ENCODE measurements around the gene KIF26A. TPM values are rescaled to one million over a fixed set of nuclear protein-coding genes. Genes with fewer than 3 reads are reported as not detected.
"Not testable (repeated sequence)": the region's sequence is repeated elsewhere in the genome, so short reads cannot be mapped to it uniquely, and the experiment has no call there.

KIF26A gene
- total RNA-seq, 4 donors from 2014 or later, result 0.74 to 7.3 (median 2.4) TPM

DNA sequence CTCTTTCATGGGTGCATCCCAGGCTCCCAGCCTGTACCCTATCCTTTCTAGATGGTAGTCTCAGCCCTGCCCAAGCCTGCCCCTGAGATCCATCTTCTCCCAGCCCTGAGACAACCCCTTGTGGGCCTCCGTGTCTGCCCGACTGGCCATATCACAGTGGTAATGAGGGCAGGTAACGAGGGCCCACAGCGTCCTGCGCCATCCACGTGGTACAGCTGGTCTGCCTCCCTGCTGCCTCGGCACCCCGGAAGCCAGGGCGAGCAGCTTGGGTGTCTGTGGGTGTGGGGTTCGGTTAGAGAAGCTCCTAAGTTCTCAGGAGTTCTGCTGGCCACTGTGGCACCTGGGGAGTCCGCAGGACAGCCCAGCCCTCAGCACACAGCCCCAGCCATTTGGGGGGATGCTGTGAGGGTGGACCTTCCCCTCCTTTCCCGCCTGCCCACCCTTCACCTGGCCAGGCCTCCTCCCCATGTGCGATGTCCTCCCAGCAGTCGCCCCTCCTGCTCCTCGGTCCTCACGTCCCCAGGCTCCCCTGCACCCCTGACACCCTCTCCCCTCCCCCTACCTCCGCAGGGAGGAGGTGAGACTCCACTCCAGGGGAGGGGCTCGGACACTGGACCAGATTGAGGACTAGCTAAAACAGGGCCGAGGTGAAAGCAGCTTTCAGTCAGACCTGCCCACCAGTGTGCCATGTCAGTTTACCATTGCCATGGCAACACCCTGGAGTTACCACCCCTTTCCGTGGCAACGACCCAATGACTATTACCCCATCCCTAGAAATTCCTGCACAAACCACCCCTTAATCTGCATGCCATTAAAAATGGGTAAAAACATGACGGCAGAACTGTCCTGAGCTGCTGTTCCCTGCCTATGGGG, 69.0 kb downstream of the KIF26A start:
- ATAC-seq (ENCODE audit: low FRiP score) (no peak), DNase-seq (ENCODE audit: low spot score) (no peak)
- TF ChIP-seq, protein P1, sequence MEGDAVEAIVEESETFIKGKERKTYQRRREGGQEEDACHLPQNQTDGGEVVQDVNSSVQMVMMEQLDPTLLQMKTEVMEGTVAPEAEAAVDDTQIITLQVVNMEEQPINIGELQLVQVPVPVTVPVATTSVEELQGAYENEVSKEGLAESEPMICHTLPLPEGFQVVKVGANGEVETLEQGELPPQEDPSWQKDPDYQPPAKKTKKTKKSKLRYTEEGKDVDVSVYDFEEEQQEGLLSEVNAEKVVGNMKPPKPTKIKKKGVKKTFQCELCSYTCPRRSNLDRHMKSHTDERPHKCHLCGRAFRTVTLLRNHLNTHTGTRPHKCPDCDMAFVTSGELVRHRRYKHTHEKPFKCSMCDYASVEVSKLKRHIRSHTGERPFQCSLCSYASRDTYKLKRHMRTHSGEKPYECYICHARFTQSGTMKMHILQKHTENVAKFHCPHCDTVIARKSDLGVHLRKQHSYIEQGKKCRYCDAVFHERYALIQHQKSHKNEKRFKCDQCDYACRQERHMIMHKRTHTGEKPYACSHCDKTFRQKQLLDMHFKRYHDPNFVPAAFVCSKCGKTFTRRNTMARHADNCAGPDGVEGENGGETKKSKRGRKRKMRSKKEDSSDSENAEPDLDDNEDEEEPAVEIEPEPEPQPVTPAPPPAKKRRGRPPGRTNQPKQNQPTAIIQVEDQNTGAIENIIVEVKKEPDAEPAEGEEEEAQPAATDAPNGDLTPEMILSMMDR (IDR thresholded peaks at IDR 0.05), result no peak

- DNase-seq (ENCODE audit: low spot score); ATAC-seq (ENCODE audit: low FRiP score): not testable (repeated sequence)
These were observed 69.6 kb downstream of the KIF26A start for GRCh38 chr14:104208015-104208295.

DNA sequence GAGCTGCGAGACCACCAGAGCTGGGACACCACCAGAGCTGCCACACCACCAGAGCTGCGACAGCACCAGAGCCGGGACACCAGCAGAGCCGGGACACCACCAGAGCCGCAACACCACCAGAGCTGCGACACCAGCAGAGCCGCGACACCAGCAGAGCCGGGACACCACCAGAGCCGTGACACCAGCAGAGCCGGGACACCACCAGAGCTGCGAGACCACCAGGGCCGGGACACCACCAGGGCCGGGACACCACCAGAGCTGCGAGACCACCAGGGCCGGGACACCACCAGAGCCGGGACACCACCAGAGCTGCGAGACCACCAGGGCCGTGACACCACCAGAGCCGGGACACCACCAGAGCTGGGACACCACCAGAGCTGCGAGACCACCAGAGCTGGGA, 69.9 kb downstream of the KIF26A start:
- ATAC-seq (ENCODE audit: low FRiP score); DNase-seq (ENCODE audit: low spot score): not testable (repeated sequence)

DNA sequence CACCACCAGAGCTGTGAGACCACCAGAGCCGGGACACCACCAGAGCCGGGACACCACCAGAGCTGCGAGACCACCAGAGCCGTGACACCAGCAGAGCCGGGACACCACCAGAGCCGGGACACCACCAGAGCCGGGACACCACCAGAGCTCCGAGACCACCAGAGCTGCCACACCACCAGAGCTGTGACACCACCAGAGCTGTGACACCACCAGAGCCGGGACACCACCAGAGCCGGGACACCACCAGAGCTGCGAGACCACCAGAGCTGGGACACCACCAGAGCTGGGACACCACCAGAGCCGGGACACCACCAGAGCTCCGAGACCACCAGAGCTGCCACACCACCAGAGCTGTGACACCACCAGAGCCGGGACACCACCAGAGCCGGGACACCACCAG, 70.7 kb downstream of the KIF26A start:
- ATAC-seq (ENCODE audit: low FRiP score); DNase-seq (ENCODE audit: low spot score): not testable (repeated sequence)

DNA sequence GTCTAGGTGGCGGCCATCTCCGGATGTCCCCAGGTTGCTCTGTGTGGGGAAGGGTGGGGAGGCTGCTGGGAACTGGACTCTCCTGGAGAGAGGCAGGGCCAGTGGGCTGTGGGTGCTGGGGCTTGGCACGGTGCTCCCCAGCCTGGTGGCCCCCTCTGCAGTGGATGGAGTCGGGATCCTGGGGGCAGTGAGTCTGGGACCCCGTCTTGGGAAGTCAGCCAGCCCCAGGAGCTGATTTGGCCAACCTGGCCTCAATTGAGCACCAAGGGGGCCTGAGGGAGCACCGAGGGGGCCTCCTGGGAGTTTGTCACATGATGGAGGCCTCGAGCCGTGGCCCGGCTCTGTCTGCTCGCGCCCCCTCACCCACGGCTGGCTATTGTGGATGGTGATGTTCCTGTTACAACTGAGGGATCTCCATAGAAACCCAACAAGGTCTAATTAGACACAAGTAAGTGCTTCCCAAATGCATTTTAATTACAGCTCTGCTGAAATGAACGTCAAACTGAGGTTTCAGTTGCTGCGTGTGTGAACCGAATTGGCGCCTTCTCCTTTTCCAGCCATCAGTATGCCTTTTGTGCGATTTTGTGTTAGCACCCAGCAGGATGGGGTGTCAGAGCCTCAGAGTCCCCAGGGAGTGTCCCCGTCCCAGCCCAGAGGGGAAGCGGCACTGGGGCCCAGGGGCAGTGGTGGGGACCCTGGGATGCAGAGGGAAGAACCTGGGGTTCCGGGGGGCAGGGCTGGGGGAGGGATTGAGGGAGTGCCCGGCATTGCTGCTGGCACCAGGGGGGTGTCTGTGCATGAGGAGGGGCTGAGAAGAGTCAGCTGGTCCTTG, 71.8 kb downstream of the KIF26A start:
- TF ChIP-seq, protein P1 (IDR thresholded peaks at IDR 0.05), result no peak
- DNase-seq (ENCODE audit: low spot score) (no peak), ATAC-seq (ENCODE audit: low FRiP score) (no peak)

GRCh38 chr14:104210817-104211195, 72.4 kb downstream of the KIF26A start:
- ATAC-seq (ENCODE audit: low FRiP score), result no peak
- TF ChIP-seq, protein P1 (IDR thresholded peaks at IDR 0.05), result no peak
- DNase-seq (ENCODE audit: low spot score), result no peak

- no peak for ATAC-seq (ENCODE audit: low FRiP score)
- DNase-seq (ENCODE audit: low spot score), result no peak
- TF ChIP-seq, protein P1 (IDR thresholded peaks at IDR 0.05), result no peak
These were observed 72.8 kb downstream of the KIF26A start for GRCh38 chr14:104211215-104211614.

DNA sequence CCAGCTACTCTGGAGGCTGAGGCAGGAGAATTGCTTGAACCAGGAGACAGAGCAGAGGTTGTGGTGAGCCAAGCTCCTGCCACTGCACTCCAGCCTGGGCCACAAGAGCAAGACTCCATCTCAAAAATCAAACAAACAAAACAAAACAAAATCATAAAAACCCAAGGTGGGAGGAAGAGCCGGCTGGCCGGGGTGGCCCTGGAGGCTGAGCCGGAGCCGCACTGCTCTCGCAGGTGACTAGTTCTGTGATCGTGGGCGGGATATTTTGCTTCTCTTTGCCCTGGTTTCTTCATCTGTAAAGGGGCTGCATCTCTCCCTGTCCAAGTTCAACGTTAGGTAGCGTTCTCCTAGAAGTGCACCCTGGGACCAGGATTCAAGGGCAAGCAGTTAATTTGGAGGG, 73.4 kb downstream of the KIF26A start:
- TF ChIP-seq, protein P1 (IDR thresholded peaks at IDR 0.05), result no peak
- DNase-seq (ENCODE audit: low spot score) (no peak), ATAC-seq (ENCODE audit: low FRiP score) (no peak)
